CD4-positive, alpha-beta memory T cell (primary cell): ENCODE measurements around the gene GPR183. TPM values are rescaled to one million over a fixed set of nuclear protein-coding genes. Genes with fewer than 3 reads are reported as not detected.

Experiments
- CTCF ChIA-PET: fragments of 350-600 bp; sonication (Branson Sonifier 250); formaldehyde crosslinking; loops from one replicate; lab custom pipeline; 2021; ENCODE audit warnings: inconsistent platforms; ENCODE audit not compliant: partially characterized antibody; lab: Charles Lee
- POLR2A ChIA-PET: fragments of 350-600 bp; sonication (Branson Sonifier 250); formaldehyde crosslinking; loops from one replicate; lab custom pipeline; 2021; ENCODE audit not compliant: partially characterized antibody; lab: Charles Lee
- DNase-seq, 5 donors: peaks; one replicate each; pipeline versions ENCODE4 v3.0.0 to v3.0.0-alpha.2; 2020 to 2022; ENCODE audit warnings: mixed read lengths in 1 of 5
- H3K27ac ChIP-seq: one replicate; pipeline ENCODE4 v1.7.0; 2013; ENCODE audit warnings: low read depth, low read length
- H3K27me3 ChIP-seq: 2 replicates; pipeline ENCODE4 v1.7.0; 2013; ENCODE audit warnings: mild to moderate bottlenecking, low read length, moderate library complexity; ENCODE audit not compliant: insufficient read depth
- H3K36me3 ChIP-seq: 2 replicates; pipeline ENCODE4 v1.7.0; 2013; ENCODE audit warnings: mild to moderate bottlenecking, low read length, moderate library complexity; ENCODE audit not compliant: insufficient read depth
- H3K4me1 ChIP-seq: 2 replicates; pipeline ENCODE4 v1.7.0; 2013; ENCODE audit warnings: mild to moderate bottlenecking, low read length, moderate library complexity; ENCODE audit not compliant: insufficient read depth
- H3K4me3 ChIP-seq, 2 donors: one replicate each; pipeline ENCODE4 v1.7.0; 2013; ENCODE audit warnings: low read length in 2 of 2, mild to moderate bottlenecking in 1 of 2
- H3K9me3 ChIP-seq, 2 donors: one replicate each; pipeline ENCODE4 v1.7.0; 2013; ENCODE audit warnings: low read length in 2 of 2, control low read depth in 1 of 2; ENCODE audit not compliant: control insufficient read depth in 1 of 2
- H3K27ac Mint-ChIP-seq, 7 donors: one replicate each; pipeline ENCODE4 v1.8.0; 2020 to 2021; ENCODE audit warnings: mixed read lengths in 7 of 7, mild to moderate bottlenecking in 6 of 7, inconsistent platforms in 3 of 7, moderate library complexity in 3 of 7
- H3K27me3 Mint-ChIP-seq, 2 donors: one replicate each; pipeline ENCODE4 v1.8.0; 2020 to 2021; ENCODE audit warnings: mixed read lengths in 2 of 2
- H3K36me3 Mint-ChIP-seq, 2 donors: one replicate each; pipeline ENCODE4 v1.8.0; 2020 to 2021; ENCODE audit warnings: mixed read lengths in 2 of 2, inconsistent platforms in 1 of 2, mild to moderate bottlenecking in 1 of 2
- H3K4me1 Mint-ChIP-seq, 4 donors: one replicate each; pipeline ENCODE4 v1.8.0; 2020 to 2021; ENCODE audit warnings: mixed read lengths in 4 of 4, mild to moderate bottlenecking in 1 of 4
- H3K4me3 Mint-ChIP-seq, 8 donors: one replicate each; pipeline ENCODE4 v1.8.0; 2020 to 2021; ENCODE audit warnings: mixed read lengths in 8 of 8, mild to moderate bottlenecking in 7 of 8, moderate library complexity in 6 of 8, inconsistent platforms in 3 of 8
- H3K9me3 Mint-ChIP-seq, 8 donors: one replicate each; pipeline ENCODE4 v1.8.0; 2020 to 2021; ENCODE audit warnings: mixed read lengths in 8 of 8, mild to moderate bottlenecking in 5 of 8, inconsistent platforms in 3 of 8, moderate library complexity in 1 of 8
- intact Hi-C: fragments of 100-400 bp; cut with micrococcal nuclease; formaldehyde crosslinking; loops from one replicate; pipeline ENCODE4 v1.15.1; 2023
- polyA plus RNA-seq, 2 donors: library from polyadenylated mRNA; unstranded; fragments of 300-500 nt; fragmentation: Illumina TruSeq; gene quantifications; one replicate each; pipeline ENCODE4 v1.2.3, GENCODE V29; 2021
- total RNA-seq, 2 experiments: library from RNA; stranded (reverse); gene quantifications; one replicate each; pipeline ENCODE4 v1.2.3, GENCODE V29; 2021

GPR183 gene
- total and polyA plus RNA-seq, 4 experiments from 2014 or later, result 203 to 954 (median 383) TPM

DNA sequence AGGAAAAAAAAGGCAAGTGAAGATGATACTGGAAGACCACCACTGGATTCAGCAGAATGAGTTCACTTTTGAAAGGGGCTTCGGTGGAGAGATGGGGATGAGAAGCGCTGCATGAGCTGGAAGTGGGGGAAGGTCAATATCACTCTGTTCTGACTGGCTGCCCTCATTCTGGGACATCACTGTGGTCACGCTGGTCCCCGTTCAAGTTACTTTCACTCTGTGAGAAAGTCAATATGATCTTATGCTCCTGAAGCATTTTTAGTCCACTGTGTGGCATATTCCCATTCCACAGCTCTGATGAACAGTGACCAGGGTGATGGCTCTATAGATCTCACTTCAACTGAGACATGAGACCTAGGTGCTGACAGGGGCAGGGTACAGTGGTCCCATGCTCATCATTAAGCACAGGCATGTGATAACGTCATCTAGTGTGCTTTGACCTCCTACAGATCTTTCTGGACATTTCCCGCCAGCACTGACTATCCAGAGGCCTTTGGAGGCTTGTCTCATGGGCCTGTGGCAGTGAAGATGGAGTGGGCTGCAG, 40.2 kb upstream of the GPR183 start:
- Mint-ChIP-seq H3K27me3 (no peaks in the 10 kb centered on the region), H3K9me3 (no peaks in the 10 kb centered on the region), H3K36me3 (peaks cover 65 to 77% of the 10 kb centered on the region in 2 donors), H3K4me3 (peak overlapping the region in 7 of 8 donors; percentile 33 to 66 (median 56)), H3K4me1 (peaks cover 76 to 98% (median 86%) of the 10 kb centered on the region in 4 donors), H3K27ac (peak overlapping the region; percentile 90 to 99 (median 94))
- intact Hi-C loops, result no loop called here
- Histone ChIP-seq H3K9me3 (no peaks in the 10 kb centered on the region), H3K4me3 (no peak overlapping the region), H3K36me3 (peaks cover 19% of the 10 kb centered on the region), H3K27ac (peak overlapping the region; percentile 9), H3K27me3 (no peaks in the 10 kb centered on the region), H3K4me1 (peaks cover 84% of the 10 kb centered on the region)
- ChIA-PET CTCF (interaction anchor here (0.6 to 2.4 kb wide), 8 partner anchors 9 to 78 kb away, joined by 3 to 8 read pairs (median 4); no protein-coding TSS in a partner anchor), POLR2A (interaction anchor here (0.7 to 21.5 kb wide), 9 partner anchors 9 to 67 kb away, joined by 3 to 929 read pairs (median 7); partner anchors contain the start of gene GPR183)
- no peak for DNase-seq

- H3K36me3 ChIP-seq, result peaks cover 27% of the 10 kb centered on the region
- H3K9me3 Mint-ChIP-seq, result no peaks in the 10 kb centered on the region
- no peak overlapping the region for H3K4me3 ChIP-seq
- no peaks in the 10 kb centered on the region for H3K9me3 ChIP-seq
- no peaks in the 10 kb centered on the region for H3K27me3 Mint-ChIP-seq
- ChIA-PET POLR2A (interaction anchor here (0.8 to 21.5 kb wide), 6 partner anchors 10 to 66 kb away, joined by 3 to 929 read pairs (median 11); partner anchors contain the start of gene GPR183), CTCF (interaction anchor here (0.9 to 3.3 kb wide), 5 partner anchors 9 to 80 kb away, joined by 3 to 10 read pairs (median 4); no protein-coding TSS in a partner anchor)
- H3K4me1 ChIP-seq, result peaks cover 84% of the 10 kb centered on the region
- peaks cover 76 to 98% (median 85%) of the 10 kb centered on the region in 4 donors for H3K4me1 Mint-ChIP-seq
- intact Hi-C loops, result no loop called here
- peak overlapping the region; percentile 37 to 79 (median 61) for H3K4me3 Mint-ChIP-seq
- peaks cover 74 to 81% of the 10 kb centered on the region in 2 donors for H3K36me3 Mint-ChIP-seq
- no peak overlapping the region for H3K27ac ChIP-seq
- H3K27ac Mint-ChIP-seq, result peak overlapping the region; percentile 90 to 99 (median 94)
- H3K27me3 ChIP-seq, result no peaks in the 10 kb centered on the region
- no peak for DNase-seq
These were observed 39.3 kb upstream of the GPR183 start for GRCh38 chr13:99346335-99347042.

GRCh38 chr13:99345345-99345744, 38.1 kb upstream of the GPR183 start:
- POLR2A ChIA-PET, result interaction anchor here (0.7 to 21.5 kb wide), 6 partner anchors 9 to 98 kb away, joined by 3 to 929 read pairs (median 10); partner anchors contain the start of gene GPR183
- H3K9me3 ChIP-seq, result no peaks in the 10 kb centered on the region
- no peak overlapping the region for H3K4me3 ChIP-seq
- H3K36me3 ChIP-seq, result peaks cover 27% of the 10 kb centered on the region
- CTCF ChIA-PET, result interaction anchor here (0.7 to 3.3 kb wide), 5 partner anchors 11 to 92 kb away, joined by 3 to 10 read pairs (median 3); no protein-coding TSS in a partner anchor
- H3K4me1 ChIP-seq, result peaks cover 84% of the 10 kb centered on the region
- Mint-ChIP-seq H3K4me3 (peak overlapping the region in 4 of 8 donors; percentile 4 to 66 (median 28)), H3K27me3 (no peaks in the 10 kb centered on the region), H3K9me3 (no peaks in the 10 kb centered on the region), H3K36me3 (peaks cover 82 to 84% of the 10 kb centered on the region in 2 donors), H3K27ac (peak overlapping the region; percentile 45 to 98 (median 81)), H3K4me1 (peaks cover 75 to 98% (median 86%) of the 10 kb centered on the region in 4 donors)
- no peak overlapping the region for H3K27ac ChIP-seq
- intact Hi-C loops, result no loop called here
- DNase-seq, result no peak
- H3K27me3 ChIP-seq, result no peaks in the 10 kb centered on the region

- Histone ChIP-seq H3K36me3 (peaks cover 27% of the 10 kb centered on the region), H3K9me3 (no peaks in the 10 kb centered on the region), H3K4me3 (no peak overlapping the region), H3K27ac (no peak overlapping the region), H3K27me3 (no peaks in the 10 kb centered on the region), H3K4me1 (peaks cover 87% of the 10 kb centered on the region)
- no peak for DNase-seq
- Mint-ChIP-seq H3K9me3 (no peaks in the 10 kb centered on the region), H3K27me3 (no peaks in the 10 kb centered on the region), H3K27ac (peak overlapping the region; percentile 45 to 98 (median 78)), H3K4me1 (peaks cover 78 to 100% (median 87%) of the 10 kb centered on the region in 4 donors), H3K4me3 (peak overlapping the region in 5 of 8 donors; percentile 4 to 36 (median 18)), H3K36me3 (peaks cover 83 to 86% of the 10 kb centered on the region in 2 donors)
- ChIA-PET CTCF (interaction anchor here (0.7 to 3.3 kb wide), 8 partner anchors 10 to 96 kb away, joined by 3 to 10 read pairs (median 3); no protein-coding TSS in a partner anchor), POLR2A (interaction anchor here (1.0 to 21.5 kb wide), 5 partner anchors 10 to 42 kb away, joined by 3 to 929 read pairs (median 14); partner anchors contain the start of gene GPR183)
- intact Hi-C loops, result no loop called here
These were observed 37.5 kb upstream of the GPR183 start for GRCh38 chr13:99344610-99345208.

DNA sequence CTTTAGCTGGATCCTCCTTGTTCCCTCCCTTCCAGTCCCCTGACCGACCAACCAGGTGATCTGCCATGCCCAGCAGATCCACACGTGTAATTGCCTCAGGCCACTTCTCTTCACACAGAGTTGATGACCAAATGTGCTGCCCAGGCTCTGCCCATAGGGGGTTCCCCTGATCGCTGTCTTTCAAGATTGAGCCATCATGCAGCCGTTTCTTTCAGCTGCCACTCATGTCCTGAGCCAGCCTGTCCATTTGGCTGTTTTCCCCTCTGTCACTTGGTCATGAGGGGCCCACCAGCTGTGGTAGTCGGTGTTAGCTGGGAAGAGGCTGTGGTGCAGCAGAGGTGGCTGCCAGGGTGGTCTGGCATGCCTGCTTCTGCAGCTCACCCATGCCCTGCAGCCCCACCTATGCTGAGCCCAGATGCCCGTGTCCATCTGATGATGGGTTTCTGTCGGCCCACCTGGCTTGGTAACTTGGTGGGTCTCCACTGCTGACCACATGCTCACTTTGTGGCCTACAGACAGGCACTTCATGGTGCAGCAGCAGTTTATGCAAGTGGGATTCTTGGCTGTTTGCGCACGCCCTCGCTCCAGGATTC, 35.6 kb upstream of the GPR183 start:
- DNase-seq, result no peak
- CTCF ChIA-PET, result interaction anchor here (1.2 to 5.4 kb wide), 6 partner anchors 10 to 94 kb away, joined by 3 to 38 read pairs (median 4); no protein-coding TSS in a partner anchor
- H3K4me3 Mint-ChIP-seq, result peak overlapping the region in 5 of 8 donors; percentile 2 to 75 (median 36)
- Histone ChIP-seq H3K9me3 (no peaks in the 10 kb centered on the region), H3K27ac (no peak overlapping the region), H3K36me3 (peaks cover 27% of the 10 kb centered on the region), H3K4me3 (no peak overlapping the region), H3K4me1 (peaks cover 88% of the 10 kb centered on the region), H3K27me3 (no peaks in the 10 kb centered on the region)
- no peaks in the 10 kb centered on the region for H3K9me3 Mint-ChIP-seq
- POLR2A ChIA-PET, result interaction anchor here (1.1 to 21.5 kb wide), 8 partner anchors 11 to 143 kb away, joined by 3 to 929 read pairs (median 10); partner anchors contain the start of genes GPR183 and UBAC2
- H3K4me1 Mint-ChIP-seq, result peaks cover 73 to 100% (median 84%) of the 10 kb centered on the region in 4 donors
- intact Hi-C loops, result no loop called here
- H3K36me3 Mint-ChIP-seq, result peaks cover 76 to 80% of the 10 kb centered on the region in 2 donors
- no peaks in the 10 kb centered on the region for H3K27me3 Mint-ChIP-seq
- peak overlapping the region in 3 of 7 donors; percentile 63 to 91 (median 91) for H3K27ac Mint-ChIP-seq

DNA sequence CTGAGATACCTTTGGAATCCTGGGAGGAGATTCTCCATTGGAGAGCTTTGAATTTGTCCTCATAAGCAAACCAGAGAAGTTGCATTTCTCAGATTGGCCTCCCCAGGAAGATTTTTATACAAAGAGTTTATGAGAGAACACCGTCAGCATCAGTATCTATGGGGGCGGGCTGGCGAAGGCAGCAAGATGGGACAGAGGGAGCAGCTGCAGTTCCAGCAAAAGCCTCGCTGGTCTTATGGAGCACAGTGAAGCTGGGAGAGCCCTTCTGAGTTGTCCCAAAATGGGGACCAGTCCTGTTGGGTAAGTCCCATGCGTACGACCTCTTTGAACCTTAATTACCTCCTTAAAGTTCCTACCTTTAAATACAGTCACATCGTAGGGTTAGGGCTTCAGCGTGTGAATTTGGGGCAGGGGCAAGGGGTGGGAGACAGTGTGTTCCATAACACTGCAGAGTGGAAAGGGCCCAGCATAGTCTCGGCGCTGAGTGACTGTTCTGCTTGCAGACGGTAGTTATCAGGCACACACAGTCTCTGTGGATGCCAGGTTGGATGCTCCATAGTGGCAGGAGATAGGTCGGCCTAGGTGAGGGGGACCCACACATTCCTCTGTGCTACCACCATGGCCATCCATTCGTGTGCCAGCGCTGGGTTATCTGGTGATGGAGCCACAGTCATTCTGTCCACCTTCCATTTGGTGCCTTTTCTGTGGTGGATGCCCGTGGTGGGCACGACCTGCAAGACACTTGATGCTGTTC, 34.9 kb upstream of the GPR183 start:
- intact Hi-C loops, result loop anchor here (2.0 kb wide), 1 partner anchor 15 kb away; no protein-coding TSS in a partner anchor
- no peaks in the 10 kb centered on the region for H3K27me3 ChIP-seq
- DNase-seq, result no peak
- Mint-ChIP-seq H3K27me3 (no peaks in the 10 kb centered on the region), H3K9me3 (no peaks in the 10 kb centered on the region), H3K4me3 (peak overlapping the region; percentile 23 to 91 (median 80)), H3K4me1 (peaks cover 72 to 99% (median 84%) of the 10 kb centered on the region in 4 donors), H3K27ac (peak overlapping the region in 6 of 7 donors; percentile 25 to 94 (median 91)), H3K36me3 (peaks cover 73 to 74% of the 10 kb centered on the region in 2 donors)
- H3K4me3 ChIP-seq, result no peak overlapping the region
- H3K36me3 ChIP-seq, result peaks cover 27% of the 10 kb centered on the region
- no peaks in the 10 kb centered on the region for H3K9me3 ChIP-seq
- CTCF ChIA-PET, result interaction anchor here (0.7 to 5.4 kb wide), 12 partner anchors 10 to 166 kb away, joined by 3 to 38 read pairs (median 6); no protein-coding TSS in a partner anchor
- POLR2A ChIA-PET, result interaction anchor here (0.6 to 21.5 kb wide), 13 partner anchors 10 to 142 kb away, joined by 3 to 929 read pairs (median 10); partner anchors contain the start of genes GPR183 and UBAC2
- H3K4me1 ChIP-seq, result peaks cover 86% of the 10 kb centered on the region
- H3K27ac ChIP-seq, result no peak overlapping the region
